A549 (cell line): Measurements from ENCODE around the gene METTL14. TPM values are rescaled to one million over a fixed set of nuclear protein-coding genes. Genes with fewer than 3 reads are reported as not detected.

Experiments used
- ATAC-seq, 2 experiments: fragments of 200-7000 bp in 1 of 2; fragments of >200 bp in 1 of 2; cut with Nextera tagmentation in 1 of 2; cut with Tn5 transposase in 1 of 2; 3 replicates each; pipeline versions ENCODE4 v1.8.0 to v1.9.1; 2018 to 2020; ENCODE audit warnings: mild to moderate bottlenecking in 1 of 2, moderate library complexity in 1 of 2
- CTCF ChIA-PET: fragments of 300-600 bp; sonication (Branson Sonifier 250); formaldehyde crosslinking; extraction: SDS; loops from one replicate; lab custom pipeline; 2021; ENCODE audit warnings: antibody characterized with exemption, inconsistent platforms; lab: Yijun Ruan, JAX
- POLR2A ChIA-PET: fragments of 350-600 bp; formaldehyde crosslinking; extraction: SDS; loops from one replicate; lab custom pipeline; 2021; ENCODE audit warnings: antibody characterized with exemption, inconsistent platforms; lab: Yijun Ruan, JAX
- DNase-seq, 2 experiments: peaks; one replicate each; pipeline versions ENCODE4 v3.0.0 to v3.0.0-alpha.2; 2011 to 2016; ENCODE audit warnings: low read depth in 1 of 2, low spot score in 1 of 2
- FAIRE-seq: peaks from 2 replicates; lab custom pipeline; 2011; peaks lifted over from hg19 to GRCh38; lab: Jason Lieb, UNC
- H3K27ac ChIP-seq, 2 experiments: fragments of >200 bp; sonication (Bioruptor Twin); formaldehyde crosslinking; 3 replicates each; pipeline ENCODE4 v1.5.1; 2016 to 2017
- H3K4me1 ChIP-seq: fragments of >200 bp; sonication (Bioruptor Twin); formaldehyde crosslinking; 3 replicates; pipeline ENCODE4 v1.6.1; 2016
- H3K4me2 ChIP-seq: fragments of >200 bp; sonication (Bioruptor Twin); formaldehyde crosslinking; 3 replicates; pipeline ENCODE4 v1.6.1; 2016
- H3K4me3 ChIP-seq: fragments of >200 bp; sonication (Bioruptor Twin); formaldehyde crosslinking; 3 replicates; pipeline ENCODE4 v1.5.1; 2016
- H3K9me3 ChIP-seq: fragments of >200 bp; sonication (Bioruptor Twin); formaldehyde crosslinking; 3 replicates; pipeline ENCODE4 v1.6.1; 2016
- BHLHE40 ChIP-seq: IDR thresholded peaks from 2 replicates; pipeline ENCODE4 v1.6.1; 2012; ENCODE audit warnings: low read depth, low read length, inconsistent platforms
- CBX2 ChIP-seq: fragments of 200-600 bp; sonication (generic); IDR thresholded peaks from 2 replicates; pipeline ENCODE4 v1.6.1; 2016; ENCODE audit warnings: low read depth, mild to moderate bottlenecking, borderline replicate concordance
- CHD2 ChIP-seq: fragments of 150-350 bp; IDR thresholded peaks from 2 replicates; pipeline ENCODE4 v1.6.1; 2014; ENCODE audit warnings: low read length; ENCODE audit not compliant: partially characterized antibody
- CHD4 ChIP-seq: fragments of 200-600 bp; sonication (generic); IDR thresholded peaks from 2 replicates; pipeline ENCODE4 v1.6.1; 2016; ENCODE audit warnings: antibody characterized with exemption, mild to moderate bottlenecking, borderline replicate concordance
- EHMT2 ChIP-seq: fragments of 200-600 bp; sonication (generic); IDR thresholded peaks from 2 replicates; pipeline ENCODE4 v1.6.1; 2016; ENCODE audit warnings: antibody characterized with exemption, low read depth, mild to moderate bottlenecking, moderate library complexity
- FOXS1 ChIP-seq: fragments of 250-450 bp; sonication (Bioruptor Pico); IDR thresholded peaks from 2 replicates; pipeline ENCODE4 v1.5.0; 2020; ENCODE audit warnings: mild to moderate bottlenecking, moderate library complexity
- GATA3 ChIP-seq: IDR thresholded peaks from 2 replicates; pipeline ENCODE4 v1.6.1; 2012; ENCODE audit warnings: borderline replicate concordance
- HEYL ChIP-seq: fragments of 250-450 bp; sonication (Bioruptor Pico); IDR thresholded peaks from 2 replicates; pipeline ENCODE4 v1.8.0; 2021; ENCODE audit warnings: mild to moderate bottlenecking, moderate library complexity
- HOXB13 ChIP-seq: fragments of 250-450 bp; sonication (Bioruptor Pico); IDR thresholded peaks from 2 replicates; pipeline ENCODE4 v1.5.0; 2020; ENCODE audit warnings: low read depth, mild to moderate bottlenecking, moderate library complexity
- HOXB5 ChIP-seq: fragments of 250-450 bp; sonication (Bioruptor Pico); IDR thresholded peaks from 2 replicates; pipeline ENCODE4 v1.5.0; 2020; ENCODE audit warnings: mild to moderate bottlenecking, moderate library complexity
- JUN ChIP-seq, 2 experiments: fragments of >200 bp; sonication (Bioruptor Twin); formaldehyde crosslinking; IDR thresholded peaks; 2 replicates in 1 of 2; 3 replicates in 1 of 2; pipeline ENCODE4 v1.6.1; 2016 to 2017
- JUNB ChIP-seq: fragments of >200 bp; sonication (Bioruptor Twin); formaldehyde crosslinking; IDR thresholded peaks from 2 replicates; pipeline ENCODE4 v1.6.1; 2016
- KDM5A ChIP-seq: fragments of 200-600 bp; sonication (generic); IDR thresholded peaks from 2 replicates; pipeline ENCODE4 v1.6.1; 2016; ENCODE audit warnings: antibody characterized with exemption, mild to moderate bottlenecking
- NFE2L2 ChIP-seq: fragments of 150-350 bp; conservative IDR thresholded peaks from 2 replicates; pipeline ENCODE4 v1.6.1; 2014; ENCODE audit warnings: low read length
- NPAS2 ChIP-seq: fragments of 250-450 bp; sonication (Bioruptor Pico); IDR thresholded peaks from 2 replicates; pipeline ENCODE4 v1.8.0; 2022; ENCODE audit warnings: mild to moderate bottlenecking, moderate library complexity, borderline replicate concordance
- NR3C1 ChIP-seq: fragments of >200 bp; sonication (Bioruptor Twin); formaldehyde crosslinking; IDR thresholded peaks from 3 replicates; pipeline ENCODE4 v1.6.1; 2017
- RAD21 ChIP-seq, 2 experiments: fragments of >200 bp in 1 of 2; sonication (Bioruptor Twin) in 1 of 2; formaldehyde crosslinking in 1 of 2; IDR thresholded peaks in 1 of 2; conservative IDR thresholded peaks in 1 of 2; 2 replicates in 1 of 2; 3 replicates in 1 of 2; pipeline ENCODE4 v1.6.1; 2012 to 2018; ENCODE audit warnings: inconsistent platforms in 1 of 2
- SREBF2 ChIP-seq: fragments of 450-650 bp; IDR thresholded peaks from 2 replicates; pipeline ENCODE4 v1.6.1; 2014; ENCODE audit warnings: mild to moderate bottlenecking, moderate library complexity
- USF2 ChIP-seq: fragments of 450-650 bp; IDR thresholded peaks from 2 replicates; pipeline ENCODE4 v1.6.1; 2014; ENCODE audit warnings: antibody characterized with exemption
- ZFP36 ChIP-seq: fragments of 450-650 bp; IDR thresholded peaks from 2 replicates; pipeline ENCODE4 v1.6.1; 2014; ENCODE audit warnings: borderline replicate concordance; ENCODE audit not compliant: partially characterized antibody
- ZNF302 ChIP-seq: fragments of 250-450 bp; sonication (Bioruptor Pico); IDR thresholded peaks from 2 replicates; pipeline ENCODE4 v1.9.0; 2021; ENCODE audit warnings: inconsistent platforms, mild to moderate bottlenecking, moderate library complexity
- ZSCAN20 ChIP-seq: fragments of 250-450 bp; sonication (Bioruptor Pico); IDR thresholded peaks from 2 replicates; pipeline ENCODE4 v1.8.0; 2022; ENCODE audit warnings: mild to moderate bottlenecking, moderate library complexity
- WGBS: methylation state at CpG from one replicate; pipeline ENCODE4 v1.1.6; 2017; ENCODE audit errors: missing lambda C conversion rate; 5-methylcytosine and 5-hydroxymethylcytosine counted together
- polyA plus RNA-seq, 4 experiments: library from polyadenylated mRNA; depleted of rRNA in 3 of 4; stranded (reverse); fragments of >200 nt; fragmentation: RNase III in 1 of 4; extraction: RNeasy Plus Mini Kit Qiagen cat#74134 plus additional on column Dnase treatment in 1 of 4; gene quantifications; 2 replicates in 3 of 4; 3 replicates in 1 of 4; pipeline ENCODE4 v1.2.3, GENCODE V29; 2011 to 2017
- TF ChIP-seq, protein P1 (sequence below): IDR thresholded peaks from 2 replicates; pipeline ENCODE4 v1.6.1; 2012
- TF ChIP-seq, protein P2 (sequence below): fragments of 250-450 bp; sonication (Bioruptor Pico); IDR thresholded peaks from 2 replicates; pipeline ENCODE4 v1.5.0; 2020; ENCODE audit warnings: low read depth, mild to moderate bottlenecking, moderate library complexity
- TF ChIP-seq, protein P3 (sequence below): fragments of >200 bp; sonication (Bioruptor Twin); formaldehyde crosslinking; IDR thresholded peaks from 3 replicates; pipeline ENCODE4 v1.5.1; 2016
- TF ChIP-seq, protein P4 (sequence below): fragments of 200-600 bp; sonication (generic); IDR thresholded peaks from 2 replicates; pipeline ENCODE4 v1.6.1; 2016; ENCODE audit warnings: antibody characterized with exemption, mild to moderate bottlenecking, moderate library complexity

The METTL14 gene
- polyA plus RNA-seq, 2 of the 4 experiments (the other 2 are of a cell fraction), result 20.9 to 25.2 TPM

DNA sequence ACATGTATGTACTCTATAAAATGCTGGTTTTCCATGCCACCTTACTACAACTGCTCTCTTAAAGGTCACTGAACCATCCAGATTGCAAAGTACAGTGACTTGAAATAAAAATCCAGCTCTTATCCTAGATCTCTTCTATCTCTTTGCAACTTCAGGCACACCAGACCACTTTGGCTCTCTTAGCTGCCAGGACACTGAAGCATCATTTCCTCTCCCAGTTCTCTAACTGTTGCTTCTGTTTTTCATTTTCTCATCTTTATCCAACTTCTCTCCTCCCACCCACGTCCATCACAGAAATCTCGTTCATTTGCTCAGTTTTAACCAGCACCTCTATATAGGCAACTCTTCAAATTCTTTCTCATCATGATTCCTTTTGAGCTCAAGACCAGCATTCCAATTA lies 74.3 kb downstream of the METTL14 start:
- Histone ChIP-seq H3K27ac (no peak overlapping the region), H3K4me2 (no peak overlapping the region), H3K4me1 (no peaks in the 10 kb centered on the region), H3K9me3 (no peaks in the 10 kb centered on the region), H3K4me3 (no peak overlapping the region)
- ATAC-seq (no peak), DNase-seq (no peak), FAIRE-seq (no peak)
- CTCF ChIA-PET, result interaction anchor here (0.6 to 1.1 kb wide), 4 partner anchors 12 to 222 kb away, joined by 3 to 4 read pairs (median 4); no protein-coding TSS in a partner anchor
- no peak for TF ChIP-seq ZSCAN20 (CRISPR knock-in tag)
- TF ChIP-seq NFE2L2, result no peak
- TF ChIP-seq, protein P1, sequence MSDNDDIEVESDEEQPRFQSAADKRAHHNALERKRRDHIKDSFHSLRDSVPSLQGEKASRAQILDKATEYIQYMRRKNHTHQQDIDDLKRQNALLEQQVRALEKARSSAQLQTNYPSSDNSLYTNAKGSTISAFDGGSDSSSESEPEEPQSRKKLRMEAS, result no peak
- TF ChIP-seq KDM5A, result no peak
- TF ChIP-seq NR3C1, result no peak
- no peak for TF ChIP-seq CBX2
- TF ChIP-seq, all 56 proteins: peak for 0
- 86% methylated on average over 2 of the region's 2 CpGs for WGBS
- POLR2A ChIA-PET, result no interaction called here

- ATAC-seq, result no peak
- Histone ChIP-seq H3K9me3 (no peaks in the 10 kb centered on the region), H3K4me2 (no peak overlapping the region), H3K4me1 (no peaks in the 10 kb centered on the region), H3K27ac (no peak overlapping the region), H3K4me3 (no peak overlapping the region)
- no peak for DNase-seq
- WGBS, result 62% methylated on average over 3 of the region's 3 CpGs
- POLR2A ChIA-PET, result no interaction called here
- CTCF ChIA-PET, result interaction anchor here (0.9 to 1.1 kb wide), 3 partner anchors 12 to 221 kb away, joined by 3 to 4 read pairs (median 4); no protein-coding TSS in a partner anchor
- FAIRE-seq, result no peak
- no peak for TF ChIP-seq JUNB
- no peak for TF ChIP-seq FOXS1 (CRISPR knock-in tag)
- TF ChIP-seq CHD4, result no peak
- no peak for TF ChIP-seq USF2
- no peak for TF ChIP-seq HEYL (CRISPR knock-in tag)
- TF ChIP-seq RAD21 (conservative IDR thresholded peaks at IDR 0.05 in 1 of 2, IDR thresholded peaks at IDR 0.05 in 1 of 2), result no peak
- no peak for TF ChIP-seq HOXB5 (CRISPR knock-in tag)
Observed at GRCh38 chr4:118760092-118760491, 74.9 kb downstream of the METTL14 start.

DNA sequence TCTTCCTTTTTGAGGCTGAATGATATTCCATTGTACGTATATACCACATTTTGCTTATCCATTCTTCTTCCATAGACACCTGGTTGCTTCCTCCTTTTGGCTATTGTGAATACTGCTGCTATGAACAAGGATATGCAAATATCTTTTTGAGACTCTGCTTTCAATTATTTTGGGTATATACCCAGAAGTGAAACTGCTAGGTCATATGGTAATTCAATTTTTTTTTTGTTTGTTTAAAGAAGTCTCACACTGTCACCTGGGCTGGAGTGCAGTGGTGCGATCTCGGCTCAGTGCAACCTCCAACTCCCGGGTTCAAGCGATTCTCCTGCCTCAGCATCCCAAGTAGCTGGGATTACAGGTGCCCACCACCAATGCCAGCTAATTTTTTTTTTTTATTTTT lies 75.3 kb downstream of the METTL14 start:
- ChIA-PET POLR2A (no interaction called here), CTCF (interaction anchor here (0.9 to 1.0 kb wide), 2 partner anchors 11 to 221 kb away, joined by 4 read pairs; no protein-coding TSS in a partner anchor)
- H3K4me2 ChIP-seq, result no peak overlapping the region
- DNase-seq (no peak), FAIRE-seq (no peak), ATAC-seq (no peak)
- no peaks in the 10 kb centered on the region for H3K9me3 ChIP-seq
- peaks cover 1% of the 10 kb centered on the region; the same call in 1 of the 3 replicates for H3K4me1 ChIP-seq
- no peak overlapping the region for H3K27ac ChIP-seq
- no peak overlapping the region for H3K4me3 ChIP-seq
- 91% methylated on average over 5 of the region's 5 CpGs for WGBS
- TF ChIP-seq, protein P2, sequence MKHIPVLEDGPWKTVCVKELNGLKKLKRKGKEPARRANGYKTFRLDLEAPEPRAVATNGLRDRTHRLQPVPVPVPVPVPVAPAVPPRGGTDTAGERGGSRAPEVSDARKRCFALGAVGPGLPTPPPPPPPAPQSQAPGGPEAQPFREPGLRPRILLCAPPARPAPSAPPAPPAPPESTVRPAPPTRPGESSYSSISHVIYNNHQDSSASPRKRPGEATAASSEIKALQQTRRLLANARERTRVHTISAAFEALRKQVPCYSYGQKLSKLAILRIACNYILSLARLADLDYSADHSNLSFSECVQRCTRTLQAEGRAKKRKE, result no peak
- TF ChIP-seq CHD2 (no peak), USF2 (no peak), ZFP36 (no peak), BHLHE40 (no peak), FOXS1 (CRISPR knock-in tag) (no peak), CBX2 (no peak), HOXB13 (CRISPR knock-in tag) (no peak), EHMT2 (no peak), GATA3 (no peak), JUN (IDR thresholded peaks at IDR 0.05) (no peak), NFE2L2 (no peak), SREBF2 (no peak), ZNF302 (CRISPR knock-in tag) (no peak), NPAS2 (no peak)
- TF ChIP-seq, protein P3, sequence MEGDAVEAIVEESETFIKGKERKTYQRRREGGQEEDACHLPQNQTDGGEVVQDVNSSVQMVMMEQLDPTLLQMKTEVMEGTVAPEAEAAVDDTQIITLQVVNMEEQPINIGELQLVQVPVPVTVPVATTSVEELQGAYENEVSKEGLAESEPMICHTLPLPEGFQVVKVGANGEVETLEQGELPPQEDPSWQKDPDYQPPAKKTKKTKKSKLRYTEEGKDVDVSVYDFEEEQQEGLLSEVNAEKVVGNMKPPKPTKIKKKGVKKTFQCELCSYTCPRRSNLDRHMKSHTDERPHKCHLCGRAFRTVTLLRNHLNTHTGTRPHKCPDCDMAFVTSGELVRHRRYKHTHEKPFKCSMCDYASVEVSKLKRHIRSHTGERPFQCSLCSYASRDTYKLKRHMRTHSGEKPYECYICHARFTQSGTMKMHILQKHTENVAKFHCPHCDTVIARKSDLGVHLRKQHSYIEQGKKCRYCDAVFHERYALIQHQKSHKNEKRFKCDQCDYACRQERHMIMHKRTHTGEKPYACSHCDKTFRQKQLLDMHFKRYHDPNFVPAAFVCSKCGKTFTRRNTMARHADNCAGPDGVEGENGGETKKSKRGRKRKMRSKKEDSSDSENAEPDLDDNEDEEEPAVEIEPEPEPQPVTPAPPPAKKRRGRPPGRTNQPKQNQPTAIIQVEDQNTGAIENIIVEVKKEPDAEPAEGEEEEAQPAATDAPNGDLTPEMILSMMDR, result no peak
- TF ChIP-seq, protein P4, sequence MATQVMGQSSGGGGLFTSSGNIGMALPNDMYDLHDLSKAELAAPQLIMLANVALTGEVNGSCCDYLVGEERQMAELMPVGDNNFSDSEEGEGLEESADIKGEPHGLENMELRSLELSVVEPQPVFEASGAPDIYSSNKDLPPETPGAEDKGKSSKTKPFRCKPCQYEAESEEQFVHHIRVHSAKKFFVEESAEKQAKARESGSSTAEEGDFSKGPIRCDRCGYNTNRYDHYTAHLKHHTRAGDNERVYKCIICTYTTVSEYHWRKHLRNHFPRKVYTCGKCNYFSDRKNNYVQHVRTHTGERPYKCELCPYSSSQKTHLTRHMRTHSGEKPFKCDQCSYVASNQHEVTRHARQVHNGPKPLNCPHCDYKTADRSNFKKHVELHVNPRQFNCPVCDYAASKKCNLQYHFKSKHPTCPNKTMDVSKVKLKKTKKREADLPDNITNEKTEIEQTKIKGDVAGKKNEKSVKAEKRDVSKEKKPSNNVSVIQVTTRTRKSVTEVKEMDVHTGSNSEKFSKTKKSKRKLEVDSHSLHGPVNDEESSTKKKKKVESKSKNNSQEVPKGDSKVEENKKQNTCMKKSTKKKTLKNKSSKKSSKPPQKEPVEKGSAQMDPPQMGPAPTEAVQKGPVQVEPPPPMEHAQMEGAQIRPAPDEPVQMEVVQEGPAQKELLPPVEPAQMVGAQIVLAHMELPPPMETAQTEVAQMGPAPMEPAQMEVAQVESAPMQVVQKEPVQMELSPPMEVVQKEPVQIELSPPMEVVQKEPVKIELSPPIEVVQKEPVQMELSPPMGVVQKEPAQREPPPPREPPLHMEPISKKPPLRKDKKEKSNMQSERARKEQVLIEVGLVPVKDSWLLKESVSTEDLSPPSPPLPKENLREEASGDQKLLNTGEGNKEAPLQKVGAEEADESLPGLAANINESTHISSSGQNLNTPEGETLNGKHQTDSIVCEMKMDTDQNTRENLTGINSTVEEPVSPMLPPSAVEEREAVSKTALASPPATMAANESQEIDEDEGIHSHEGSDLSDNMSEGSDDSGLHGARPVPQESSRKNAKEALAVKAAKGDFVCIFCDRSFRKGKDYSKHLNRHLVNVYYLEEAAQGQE, result no peak
